GM20000 (cell line): Measurements from ENCODE around the gene LRRC47.

ENCODE experiments used
- DNase-seq: peaks from one replicate; pipeline ENCODE4 v3.0.0; 2012; ENCODE audit warnings: low spot score
- TF ChIP-seq, protein P1 (sequence below): IDR thresholded peaks from 2 replicates; pipeline ENCODE4 v1.5.1; 2012; ENCODE audit warnings: mild to moderate bottlenecking, control low read depth; ENCODE audit errors: extremely low read depth, missing control alignments

LRRC47 gene

DNA sequence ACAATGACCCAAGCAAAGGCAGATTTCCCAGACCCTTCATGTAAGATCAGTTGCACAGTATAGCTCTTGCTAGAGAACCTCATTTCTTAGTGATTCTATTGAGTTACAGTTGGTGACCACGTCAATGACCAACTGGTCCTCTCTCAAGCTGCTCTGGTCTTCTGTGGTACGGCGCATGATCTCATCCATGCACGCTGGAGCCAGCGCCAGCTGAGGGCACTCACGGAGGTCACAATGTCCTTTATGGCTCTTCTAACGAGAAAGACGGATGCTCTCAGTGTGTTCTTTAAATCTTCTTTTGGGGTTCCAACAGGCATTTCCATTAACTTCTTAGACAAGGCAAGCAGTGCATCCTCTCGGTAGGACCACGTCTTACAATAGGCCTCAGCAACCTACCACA, 38.4 kb upstream of the LRRC47 start:
- no peak for DNase-seq
- TF ChIP-seq, protein P1, sequence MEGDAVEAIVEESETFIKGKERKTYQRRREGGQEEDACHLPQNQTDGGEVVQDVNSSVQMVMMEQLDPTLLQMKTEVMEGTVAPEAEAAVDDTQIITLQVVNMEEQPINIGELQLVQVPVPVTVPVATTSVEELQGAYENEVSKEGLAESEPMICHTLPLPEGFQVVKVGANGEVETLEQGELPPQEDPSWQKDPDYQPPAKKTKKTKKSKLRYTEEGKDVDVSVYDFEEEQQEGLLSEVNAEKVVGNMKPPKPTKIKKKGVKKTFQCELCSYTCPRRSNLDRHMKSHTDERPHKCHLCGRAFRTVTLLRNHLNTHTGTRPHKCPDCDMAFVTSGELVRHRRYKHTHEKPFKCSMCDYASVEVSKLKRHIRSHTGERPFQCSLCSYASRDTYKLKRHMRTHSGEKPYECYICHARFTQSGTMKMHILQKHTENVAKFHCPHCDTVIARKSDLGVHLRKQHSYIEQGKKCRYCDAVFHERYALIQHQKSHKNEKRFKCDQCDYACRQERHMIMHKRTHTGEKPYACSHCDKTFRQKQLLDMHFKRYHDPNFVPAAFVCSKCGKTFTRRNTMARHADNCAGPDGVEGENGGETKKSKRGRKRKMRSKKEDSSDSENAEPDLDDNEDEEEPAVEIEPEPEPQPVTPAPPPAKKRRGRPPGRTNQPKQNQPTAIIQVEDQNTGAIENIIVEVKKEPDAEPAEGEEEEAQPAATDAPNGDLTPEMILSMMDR, result no peak

DNA sequence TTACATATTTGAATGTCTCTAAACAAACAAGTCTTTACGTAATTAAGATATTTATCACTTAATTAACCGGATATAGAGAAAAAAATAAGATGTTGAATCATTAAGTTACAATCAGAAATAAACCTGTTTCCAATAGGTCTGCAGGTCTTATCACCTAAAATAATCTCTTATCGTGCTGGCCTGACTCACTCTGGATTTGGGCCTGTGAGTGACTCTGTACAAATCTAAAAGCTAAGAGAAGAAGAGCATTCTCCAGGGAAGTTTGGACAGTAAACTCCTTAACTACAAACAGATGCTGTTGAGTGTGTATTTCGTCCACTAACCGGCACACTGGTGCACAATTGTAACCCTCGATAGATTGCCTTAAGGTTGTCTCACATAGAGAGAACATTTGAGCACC, 35.4 kb upstream of the LRRC47 start:
- TF ChIP-seq, protein P1, result no peak
- no peak for DNase-seq

- DNase-seq, result no peak
- TF ChIP-seq, protein P1, result no peak
These were observed 32.1 kb upstream of the LRRC47 start for GRCh38 chr1:3828391-3828790.

DNA sequence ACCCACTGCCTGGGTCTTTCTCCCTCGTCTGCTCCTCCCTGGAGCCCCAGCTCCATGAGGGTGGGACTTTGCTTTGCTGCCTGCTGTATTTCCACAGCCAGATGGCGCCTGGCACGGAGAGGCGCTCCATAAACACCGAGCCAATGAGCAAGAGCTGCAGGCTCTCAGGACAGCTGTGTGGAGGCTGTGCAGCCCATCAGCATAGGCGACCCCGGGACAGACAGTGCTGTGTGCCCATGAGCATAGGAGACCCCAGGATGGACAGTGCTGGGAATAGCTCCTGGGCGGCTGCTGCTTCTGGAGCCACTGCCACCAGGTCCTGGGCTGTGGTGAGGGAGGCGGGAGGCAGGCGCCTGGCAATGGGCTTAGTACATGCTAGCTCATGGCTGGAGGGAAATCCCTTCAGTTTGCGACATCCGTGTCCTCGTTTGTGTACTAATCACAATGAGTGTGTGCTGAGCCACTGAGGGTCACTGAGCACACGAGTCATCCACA, 31.6 kb upstream of the LRRC47 start:
- DNase-seq, result no peak
- TF ChIP-seq, protein P1, result no peak

DNA sequence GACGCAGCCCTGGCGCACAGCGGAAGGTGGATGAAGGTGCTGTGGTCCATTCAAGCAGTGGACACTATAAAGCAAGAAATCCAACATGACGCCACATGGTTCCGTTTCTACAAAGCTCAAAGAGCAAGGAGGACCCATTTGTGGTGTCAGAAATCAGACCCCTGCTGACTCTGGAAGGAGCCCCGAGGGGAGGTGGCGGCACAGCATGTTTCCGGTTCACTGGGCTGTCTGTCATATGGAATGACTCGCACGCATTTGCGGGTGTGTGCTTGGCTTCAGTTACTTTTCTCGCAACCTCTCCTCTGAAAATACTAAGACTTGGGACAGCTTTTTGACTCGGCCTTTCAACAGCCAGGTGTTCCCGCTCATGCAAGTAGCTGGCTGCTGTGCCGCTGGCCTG, 29.1 kb upstream of the LRRC47 start:
- no peak for DNase-seq
- TF ChIP-seq, protein P1, result no peak

DNA sequence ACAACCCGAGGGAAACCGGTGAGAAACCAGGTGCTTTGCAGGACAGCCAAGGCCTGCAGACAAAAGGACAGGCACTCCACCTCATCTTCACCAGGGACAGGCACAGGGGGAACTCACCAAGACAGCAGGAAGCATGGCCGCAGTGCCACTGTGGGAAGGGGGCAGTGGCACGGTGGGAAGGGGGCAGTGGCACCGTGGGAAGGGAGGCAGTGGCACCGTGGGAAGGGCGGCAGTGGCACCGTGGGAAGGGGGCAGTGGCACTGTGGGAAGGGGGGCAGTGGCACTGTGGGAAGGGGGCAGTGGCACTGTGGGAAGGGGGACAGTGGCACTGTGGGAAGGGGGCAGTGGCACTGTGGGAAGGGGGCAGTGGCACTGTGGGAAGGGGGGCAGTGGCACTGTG, 28.4 kb upstream of the LRRC47 start:
- no peak for DNase-seq
- TF ChIP-seq, protein P1, result no peak

DNA sequence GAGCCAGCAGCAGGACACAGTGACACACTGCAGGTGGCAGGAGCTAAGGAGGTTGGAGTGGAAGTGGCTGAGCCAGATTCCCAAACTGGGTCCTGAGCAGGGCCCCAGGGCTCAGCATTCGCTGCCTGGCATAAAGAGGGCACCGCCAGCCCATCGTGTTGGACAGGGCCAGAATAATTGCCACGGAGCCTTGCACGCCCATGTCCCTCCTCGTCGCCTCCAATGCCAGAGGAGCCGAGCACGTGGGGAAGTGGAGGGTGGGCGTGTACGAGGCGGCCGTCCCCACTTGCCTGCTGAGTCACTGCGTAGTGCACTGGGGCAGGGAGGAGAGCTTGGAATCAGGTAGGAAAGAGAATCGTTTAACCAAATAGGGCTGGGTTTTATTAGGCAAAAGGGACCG, 26.1 kb upstream of the LRRC47 start:
- TF ChIP-seq, protein P1, result no peak
- DNase-seq, result no peak
